ENCODE results near the gene ZP2. TPM values are rescaled to one million over a fixed set of nuclear protein-coding genes. Genes with fewer than 3 reads are reported as not detected.
"Not testable (repeated sequence)": the region's sequence is repeated elsewhere in the genome, so short reads cannot be mapped to it uniquely, and the experiment has no call there.

ZP2 gene
- total RNA-seq: not detected

DNA sequence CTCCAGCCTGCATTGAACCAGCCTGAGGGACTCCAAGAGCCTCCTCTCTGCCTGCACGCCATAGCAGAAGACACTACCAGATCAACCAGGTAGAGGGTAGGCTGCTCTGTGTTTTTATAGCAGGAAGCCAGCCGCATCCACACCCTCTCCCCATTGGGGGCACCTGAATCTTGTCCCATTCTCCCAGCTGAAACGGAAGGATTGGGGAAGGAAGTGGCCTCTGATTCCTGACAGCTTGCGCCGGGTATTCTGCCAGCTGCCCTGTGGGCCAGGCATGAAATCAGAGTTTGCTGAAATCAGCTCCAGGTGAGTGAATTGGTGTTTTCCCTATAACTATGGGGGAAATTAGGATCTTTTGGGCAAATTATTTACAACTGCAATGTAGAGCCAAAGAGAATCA is at the start of gene ZP2:
ZP2 (minus strand) TSS at position 89 of the 400 bp plus-strand sequence; CDS start at position 62, 27 bp downstream.
- DNase-seq (ENCODE audit: low spot score): no peak

DNA sequence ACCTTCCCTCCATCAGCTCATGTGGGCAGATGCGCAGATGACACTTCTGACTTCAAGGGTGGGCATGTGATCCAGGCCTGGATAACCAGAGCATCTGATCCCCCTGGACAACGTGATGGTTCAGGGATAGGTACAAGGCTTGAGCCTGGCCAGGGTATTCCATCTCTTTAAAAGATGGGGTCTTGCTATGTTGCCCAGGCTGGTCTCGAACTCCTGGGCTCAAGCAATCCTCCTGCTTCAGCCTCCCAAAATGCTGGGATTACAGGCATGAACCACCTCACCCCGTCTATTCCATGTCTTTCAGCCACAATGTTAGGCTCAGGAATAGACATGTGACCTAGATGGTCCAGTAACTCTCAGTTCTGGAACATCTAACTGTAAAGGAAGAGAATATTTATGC is 45.9 kb upstream of the ZP2 start:
- no peak for DNase-seq (ENCODE audit: low spot score)

DNA sequence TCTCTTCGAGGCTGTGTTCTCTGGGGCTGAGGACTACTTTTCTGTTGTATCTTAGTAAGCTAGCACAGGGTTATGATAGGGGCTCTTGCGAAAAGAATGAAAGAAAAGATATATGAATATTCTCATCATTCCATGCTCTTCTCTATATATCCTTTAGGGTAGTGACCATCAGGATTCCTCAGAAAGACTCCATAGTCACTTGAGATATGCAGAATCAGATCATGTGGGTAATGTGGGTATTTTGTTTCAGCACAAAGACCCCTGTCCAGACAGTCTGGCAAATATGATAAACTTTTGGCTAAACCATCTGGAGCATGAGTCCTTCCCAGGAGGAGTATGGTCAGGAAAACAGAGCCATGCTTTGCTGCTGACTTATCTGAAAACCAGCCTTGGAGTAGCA is 45.3 kb upstream of the ZP2 start:
- no peak for DNase-seq (ENCODE audit: low spot score)

DNA sequence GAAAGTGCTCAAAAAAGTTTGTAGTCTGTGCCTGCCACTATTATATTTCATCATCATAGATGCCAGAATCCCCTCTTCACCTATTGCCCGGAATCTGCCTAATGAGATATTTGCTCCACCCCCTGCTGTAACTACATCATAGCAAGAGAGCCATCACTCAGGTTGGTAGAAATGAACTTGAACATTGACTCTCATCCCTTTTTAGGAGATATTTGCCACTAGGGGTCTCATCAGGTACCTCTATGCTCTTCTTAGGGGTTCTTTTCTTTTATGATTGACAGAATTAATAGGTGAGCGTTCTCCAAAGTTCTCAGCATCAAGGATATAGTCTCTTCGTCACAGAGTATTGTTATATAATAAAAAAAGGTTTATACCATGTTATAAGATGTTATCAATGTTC is 42.1 kb upstream of the ZP2 start:
- no peak for DNase-seq (ENCODE audit: low spot score)

DNA sequence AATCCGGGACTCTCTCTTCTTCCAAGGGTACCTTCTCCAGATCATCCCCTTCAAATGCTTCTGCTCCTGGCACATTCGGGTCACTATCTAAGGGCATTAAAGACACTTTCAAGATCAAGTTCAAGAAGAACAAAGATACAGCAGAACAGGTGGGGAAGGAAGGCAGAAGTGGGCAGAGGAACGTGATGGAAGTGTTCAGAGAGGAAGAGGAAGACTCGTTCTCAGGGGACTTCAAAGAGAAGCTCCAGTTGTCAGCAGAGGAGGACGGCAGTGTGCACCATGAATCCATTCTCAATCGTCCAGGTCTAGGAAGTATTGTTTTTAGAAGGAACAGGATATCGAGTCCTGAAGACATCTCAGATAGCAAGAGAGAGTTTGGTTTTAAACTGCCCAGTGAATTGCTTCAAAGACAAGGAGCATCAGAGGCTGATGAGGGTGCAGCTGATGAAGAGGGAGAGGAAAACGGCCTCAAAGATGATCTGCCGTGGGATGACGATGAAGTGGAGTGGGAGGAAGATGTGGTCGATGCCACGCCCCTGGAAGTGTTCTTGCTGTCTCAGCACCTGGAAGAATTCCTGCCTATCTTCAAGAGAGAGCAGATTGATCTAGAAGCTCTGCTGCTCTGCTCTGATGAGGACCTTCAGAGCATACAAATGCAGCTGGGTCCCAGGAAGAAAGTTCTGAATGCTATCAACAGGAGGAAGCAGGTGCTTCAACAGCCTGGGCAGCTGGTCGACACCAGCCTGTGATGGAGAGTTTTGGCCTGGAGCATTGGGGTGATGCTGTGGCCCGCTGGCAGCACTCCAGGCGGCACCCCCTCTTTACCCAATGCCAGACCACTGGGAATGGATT is 38.9 kb upstream of the ZP2 start:
- no peak for DNase-seq (ENCODE audit: low spot score)

- not testable (repeated sequence) for DNase-seq (ENCODE audit: low spot score)
These were observed 36.8 kb upstream of the ZP2 start for GRCh38 chr16:21248179-21248578.

- DNase-seq (ENCODE audit: low spot score): no peak
These were observed 33.3 kb upstream of the ZP2 start for GRCh38 chr16:21244518-21245215.

- no peak for DNase-seq (ENCODE audit: low spot score)
These were observed 31.4 kb upstream of the ZP2 start for GRCh38 chr16:21242756-21243155.

- no peak for DNase-seq (ENCODE audit: low spot score)
These were observed 28.3 kb upstream of the ZP2 start for GRCh38 chr16:21239646-21240045.

DNA sequence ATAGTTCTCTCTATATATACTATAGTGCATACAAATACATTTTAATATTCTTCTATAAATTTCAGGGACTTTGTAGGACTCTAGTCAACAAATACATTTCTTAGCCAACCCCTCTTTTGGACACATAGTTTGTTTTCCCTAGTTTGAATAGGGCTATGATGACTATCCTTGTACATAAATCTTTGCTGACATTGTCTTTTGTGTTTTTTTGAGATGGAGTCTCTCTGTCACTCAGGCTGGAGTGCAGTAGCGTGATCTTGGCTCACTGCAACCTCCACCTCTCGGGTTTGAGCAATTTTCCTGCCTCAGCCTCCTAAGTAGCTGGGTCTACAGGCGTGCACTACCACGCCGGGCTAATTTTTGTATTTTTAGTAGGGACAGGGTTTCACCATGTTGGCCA is 25.5 kb upstream of the ZP2 start:
- DNase-seq (ENCODE audit: low spot score): no peak

DNA sequence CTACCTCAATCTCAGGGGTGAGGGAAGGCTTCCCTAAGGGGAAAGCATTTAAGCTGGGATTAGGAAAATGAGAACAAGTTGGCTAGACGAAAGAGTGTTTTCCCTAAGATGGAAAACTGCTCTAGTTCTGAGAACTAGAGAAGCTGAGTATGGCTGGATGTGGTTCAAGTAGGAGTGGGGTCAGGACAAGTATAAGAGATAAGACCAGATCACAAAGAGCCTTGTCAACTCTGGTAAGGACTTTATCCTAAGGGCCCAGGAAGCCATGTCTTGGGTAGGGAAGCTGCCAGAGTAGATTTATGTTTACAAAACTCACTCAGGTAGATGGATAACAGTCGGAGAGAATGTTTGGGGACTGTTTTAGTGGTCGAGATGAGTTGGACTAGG is 23.8 kb upstream of the ZP2 start:
- DNase-seq (ENCODE audit: low spot score): no peak

- DNase-seq (ENCODE audit: low spot score): no peak
These were observed 22.3 kb upstream of the ZP2 start, which contains the start of gene ANKS4B for GRCh38 chr16:21233521-21234150. ANKS4B (plus strand) TSS chr16:21233699; CDS start chr16:21233738, 39 bp downstream.

- no peak for DNase-seq (ENCODE audit: low spot score)
These were observed 21.7 kb upstream of the ZP2 start for GRCh38 chr16:21233045-21233520.

GRCh38 chr16:21228361-21228872 is 17.0 kb upstream of the ZP2 start:
- DNase-seq (ENCODE audit: low spot score): no peak

- no peak for DNase-seq (ENCODE audit: low spot score)
These were observed 16.5 kb upstream of the ZP2 start for GRCh38 chr16:21227866-21228265.

DNA sequence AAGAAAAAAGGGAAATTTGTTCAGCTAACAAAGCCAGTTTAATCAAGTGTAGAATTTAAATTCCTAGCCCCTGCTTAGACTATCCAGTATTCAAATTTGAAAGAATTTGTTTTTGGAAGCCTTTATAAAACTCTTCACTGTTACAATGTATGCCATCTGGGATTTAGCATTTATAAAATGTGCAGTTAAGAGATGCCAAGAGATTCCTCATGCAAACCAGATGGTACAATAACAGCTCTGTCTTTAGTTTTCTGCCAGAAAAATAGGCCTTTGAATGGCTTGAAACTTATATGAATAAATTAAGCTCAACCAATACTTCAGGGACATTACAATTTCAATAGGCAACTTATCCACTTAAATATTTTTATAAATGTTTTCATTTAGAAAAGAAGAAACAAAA is 15.4 kb upstream of the ZP2 start:
- no peak for DNase-seq (ENCODE audit: low spot score)

- DNase-seq (ENCODE audit: low spot score): no peak
These were observed 13.4 kb upstream of the ZP2 start for GRCh38 chr16:21224800-21225199.

DNA sequence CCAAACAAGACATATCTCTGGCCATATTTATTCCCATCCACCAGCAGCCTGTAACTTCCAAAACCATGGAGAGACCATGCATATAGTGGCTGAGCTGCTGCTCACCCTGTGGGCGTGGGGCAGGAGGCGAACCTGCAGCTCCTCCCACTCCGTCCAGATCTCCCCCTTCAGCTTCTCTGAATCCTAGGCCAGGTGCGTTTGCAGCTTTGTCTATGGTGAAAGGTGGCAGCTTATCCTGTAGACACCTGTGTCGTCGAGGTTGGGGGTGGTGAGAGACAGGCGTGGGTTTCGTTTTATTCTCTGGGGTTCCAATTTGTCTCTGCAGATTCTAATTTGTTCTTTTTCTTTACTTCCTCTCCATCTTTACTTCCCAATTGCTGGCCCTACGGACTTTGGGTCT is 12.4 kb upstream of the ZP2 start:
- no peak for DNase-seq (ENCODE audit: low spot score)

- no peak for DNase-seq (ENCODE audit: low spot score)
These were observed 11.3 kb upstream of the ZP2 start for GRCh38 chr16:21222495-21223337.

DNA sequence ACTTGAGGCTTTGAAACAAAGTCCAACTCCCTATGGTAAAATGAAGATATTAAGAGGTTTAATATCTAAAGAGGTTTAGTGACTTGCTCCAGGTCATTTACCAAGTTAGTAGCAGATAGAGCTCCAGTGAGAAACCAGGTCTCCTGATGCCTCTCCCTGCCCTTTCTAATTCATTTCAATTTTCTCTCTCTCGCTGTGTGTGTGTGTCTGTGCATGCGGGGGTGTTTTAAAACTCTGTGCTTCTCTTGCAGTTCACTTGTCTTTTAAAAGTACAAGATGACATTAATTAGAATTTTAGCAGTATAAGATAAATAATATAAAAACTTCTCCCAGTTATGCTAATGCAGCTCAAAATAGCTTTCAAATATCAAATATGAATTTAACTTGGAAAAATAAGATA is 8.2 kb upstream of the ZP2 start:
- DNase-seq (ENCODE audit: low spot score): no peak

GRCh38 chr16:21218153-21218552 is 6.8 kb upstream of the ZP2 start:
- no peak for DNase-seq (ENCODE audit: low spot score)

Data from ureter (tissue), 1 donor.